SKM-1 treated with dmso at 0.1 percent for 144 hours (cell line): ENCODE measurements around the gene KANK2.

ENCODE experiments used
- DNase-seq: peaks from one replicate; lab custom pipeline; 2025; ENCODE audit not compliant: unreplicated experiment; lab: John Stamatoyannopoulos, UW

KANK2 gene

GRCh38 chr19:11226716-11227166, 29.4 kb upstream of the KANK2 start:
- DNase-seq: no peak

GRCh38 chr19:11225815-11226214, 28.5 kb upstream of the KANK2 start:
- no peak for DNase-seq

- DNase-seq: no peak
Measured at GRCh38 chr19:11225172-11225571, 27.8 kb upstream of the KANK2 start.

GRCh38 chr19:11224429-11224828, 27.1 kb upstream of the KANK2 start:
- no peak for DNase-seq

GRCh38 chr19:11223200-11223599, 25.9 kb upstream of the KANK2 start:
- DNase-seq: no peak

GRCh38 chr19:11221082-11221598, 23.8 kb upstream of the KANK2 start:
- DNase-seq: no peak

GRCh38 chr19:11214387-11214786, 17.0 kb upstream of the KANK2 start:
- DNase-seq: no peak

GRCh38 chr19:11210656-11210928, 13.2 kb upstream of the KANK2 start:
- no peak for DNase-seq

GRCh38 chr19:11209839-11210655, 12.7 kb upstream of the KANK2 start:
- DNase-seq: no peak

- DNase-seq: no peak
Measured at GRCh38 chr19:11208561-11209471, 11.5 kb upstream of the KANK2 start.

GRCh38 chr19:11205939-11206570, 8.7 kb upstream of the KANK2 start:
- no peak for DNase-seq

- no peak for DNase-seq
Measured at GRCh38 chr19:11204943-11205349, 7.6 kb upstream of the KANK2 start.

- no peak for DNase-seq
Measured at GRCh38 chr19:11204076-11204602, 6.8 kb upstream of the KANK2 start.

- DNase-seq: no peak
Measured at GRCh38 chr19:11203194-11204075, 6.1 kb upstream of the KANK2 start.

- no peak for DNase-seq
Measured at GRCh38 chr19:11202488-11203193, 5.3 kb upstream of the KANK2 start.

- no peak for DNase-seq
Measured at GRCh38 chr19:11201791-11202190, 4.4 kb upstream of the KANK2 start.

GRCh38 chr19:11200931-11201330, 3.6 kb upstream of the KANK2 start:
- no peak for DNase-seq

GRCh38 chr19:11200015-11200574, 2.8 kb upstream of the KANK2 start:
- no peak for DNase-seq

- no peak for DNase-seq
Measured at GRCh38 chr19:11199517-11199916, 2.2 kb upstream of the KANK2 start.
